GM12873 (cell line): ENCODE measurements around the gene SRBD1.

Experiments used
- CTCF ChIP-seq: IDR thresholded peaks from 2 replicates; pipeline ENCODE4 v1.5.1; 2012; ENCODE audit warnings: low read depth, mild to moderate bottlenecking, moderate library complexity, low read length, control low read depth; ENCODE audit not compliant: insufficient read depth; ENCODE audit errors: missing control alignments

Gene SRBD1

GRCh38 chr2:45361666-45362065 lies 249.4 kb downstream of the SRBD1 start:
- no peak for TF ChIP-seq CTCF

- TF ChIP-seq CTCF = no peak
Measured at GRCh38 chr2:45354776-45355175, 256.3 kb downstream of the SRBD1 start.

- TF ChIP-seq CTCF = no peak
Measured at GRCh38 chr2:45353879-45354278, 257.2 kb downstream of the SRBD1 start.

GRCh38 chr2:45352506-45352905 lies 258.6 kb downstream of the SRBD1 start:
- TF ChIP-seq CTCF = no peak

- TF ChIP-seq CTCF = no peak
Measured at GRCh38 chr2:45345331-45346234, 265.5 kb downstream of the SRBD1 start.

- TF ChIP-seq CTCF = no peak
Measured at GRCh38 chr2:45344502-45344901, 266.6 kb downstream of the SRBD1 start.

GRCh38 chr2:45344071-45344470 lies 267.0 kb downstream of the SRBD1 start:
- no peak for TF ChIP-seq CTCF
